T-helper 2 cell (primary cell): ENCODE measurements around the gene ANKRD53.

ENCODE experiments used
- DNase-seq, 5 experiments: peaks; one replicate each; pipeline versions ENCODE4 v3.0.0 to v3.0.0-alpha.2; 2012 to 2022
- total RNA-seq, 2 donors: gene quantifications; one replicate each; lab custom pipeline; 2026; lab: John Stamatoyannopoulos, UW

ANKRD53 gene
- total RNA-seq: 0 to 0.61 reads per million in 2 donors

- no peak for DNase-seq
Measured at GRCh38 chr2:70978341-70979179, at the start of gene ANKRD53. Gene ANKRD53 (plus strand): TSS chr2:70978630. CDS start chr2:70978646, 16 bp downstream.

- DNase-seq: no peak
Measured at GRCh38 chr2:70930371-70931329, 47.8 kb upstream of the ANKRD53 start.

- DNase-seq: no peak
Measured at GRCh38 chr2:70931376-70932000, 46.9 kb upstream of the ANKRD53 start.

GRCh38 chr2:70932631-70933230 lies 45.7 kb upstream of the ANKRD53 start:
- DNase-seq: no peak

GRCh38 chr2:70934981-70935380 lies 43.4 kb upstream of the ANKRD53 start:
- no peak for DNase-seq

GRCh38 chr2:70935468-70936164 lies 42.8 kb upstream of the ANKRD53 start, which contains the start of gene ATP6V1B1:
Gene ATP6V1B1 (plus strand): TSS chr2:70935900. CDS start chr2:70935955, 55 bp downstream.
- no peak for DNase-seq

- no peak for DNase-seq
Measured at GRCh38 chr2:70936165-70936978, 42.1 kb upstream of the ANKRD53 start.

GRCh38 chr2:70936979-70937811 lies 41.2 kb upstream of the ANKRD53 start:
- DNase-seq: no peak

- no peak for DNase-seq
Measured at GRCh38 chr2:70937866-70938585, 40.4 kb upstream of the ANKRD53 start.

- DNase-seq: no peak
Measured at GRCh38 chr2:70938586-70938950, 39.9 kb upstream of the ANKRD53 start.

GRCh38 chr2:70939001-70939838 lies 39.2 kb upstream of the ANKRD53 start:
- no peak for DNase-seq

- no peak for DNase-seq
Measured at GRCh38 chr2:70939839-70940580, 38.4 kb upstream of the ANKRD53 start.

GRCh38 chr2:70941186-70941585 lies 37.2 kb upstream of the ANKRD53 start:
- DNase-seq: no peak

- DNase-seq: no peak
Measured at GRCh38 chr2:70941701-70942100, 36.7 kb upstream of the ANKRD53 start.

- DNase-seq: no peak
Measured at GRCh38 chr2:70942396-70943204, 35.8 kb upstream of the ANKRD53 start.

GRCh38 chr2:70943205-70943871 lies 35.1 kb upstream of the ANKRD53 start:
- no peak for DNase-seq
